Keratinocyte (primary cell): ENCODE measurements around the gene IL19. TPM values are rescaled to one million over a fixed set of nuclear protein-coding genes. Genes with fewer than 3 reads are reported as not detected.

Experiments
- DNase-seq: peaks from one replicate; pipeline ENCODE4 v3.0.0-alpha.2; 2011; ENCODE audit warnings: low read depth, missing footprints, low spot score
- FAIRE-seq: peaks from 2 replicates; lab custom pipeline; 2011; peaks lifted over from hg19 to GRCh38; lab: Jason Lieb, UNC
- H2AFZ ChIP-seq: 2 replicates; pipeline ENCODE4 v1.6.0; 2012; ENCODE audit warnings: low read length, control low read depth, inconsistent platforms; ENCODE audit not compliant: control insufficient read depth
- H3K27ac ChIP-seq: 2 replicates; pipeline ENCODE4 v1.5.1; 2011; ENCODE audit warnings: low read length; ENCODE audit not compliant: control insufficient read depth, insufficient read depth
- H3K27me3 ChIP-seq: 3 replicates; pipeline ENCODE4 v1.6.0; 2011; ENCODE audit warnings: low read length; ENCODE audit not compliant: control insufficient read depth, insufficient read depth; ENCODE audit errors: extremely low read depth
- H3K36me3 ChIP-seq, 2 experiments: 2 replicates in 1 of 2; 3 replicates in 1 of 2; pipeline ENCODE4 v1.5.1; 2011; ENCODE audit warnings: low read length in 2 of 2, mild to moderate bottlenecking in 1 of 2; ENCODE audit not compliant: control insufficient read depth in 2 of 2, insufficient read depth in 2 of 2; ENCODE audit errors: extremely low read depth in 1 of 2
- H3K4me1 ChIP-seq: 3 replicates; pipeline ENCODE4 v1.5.1; 2011; ENCODE audit warnings: low read length; ENCODE audit not compliant: control insufficient read depth, insufficient read depth; ENCODE audit errors: extremely low read depth
- H3K4me2 ChIP-seq: 3 replicates; pipeline ENCODE4 v1.6.0; 2011; ENCODE audit warnings: low read depth, low read length; ENCODE audit not compliant: control insufficient read depth, insufficient read depth; ENCODE audit errors: extremely low read depth
- H3K4me3 ChIP-seq, 3 experiments: fragments of 200-600 bp in 1 of 3; sonication (generic) in 1 of 3; 2 replicates in 2 of 3; 3 replicates in 1 of 3; pipeline ENCODE4 v1.5.1; 2011 to 2016; ENCODE audit warnings: low read length in 3 of 3, mild to moderate bottlenecking in 3 of 3, control low read depth in 2 of 3, inconsistent platforms in 1 of 3, low read depth in 1 of 3, mixed read lengths in 1 of 3, mixed run types in 1 of 3, moderate library complexity in 1 of 3; ENCODE audit not compliant: control insufficient read depth in 2 of 3, insufficient read depth in 2 of 3; ENCODE audit errors: extremely low read depth in 1 of 3
- H3K79me2 ChIP-seq: 2 replicates; pipeline ENCODE4 v1.6.0; 2012; ENCODE audit warnings: low read length; ENCODE audit not compliant: control insufficient read depth, insufficient read depth
- H3K9ac ChIP-seq: 3 replicates; pipeline ENCODE4 v1.6.0; 2011; ENCODE audit warnings: low read length; ENCODE audit not compliant: control insufficient read depth, insufficient read depth; ENCODE audit errors: extremely low read depth
- H3K9me1 ChIP-seq: 3 replicates; pipeline ENCODE4 v1.6.0; 2011; ENCODE audit warnings: low read length; ENCODE audit not compliant: control insufficient read depth, insufficient read depth; ENCODE audit errors: extremely low read depth
- H3K9me3 ChIP-seq: 2 replicates; pipeline ENCODE4 v1.5.1; 2012; ENCODE audit warnings: low read depth, low read length; ENCODE audit not compliant: control insufficient read depth
- H4K20me1 ChIP-seq: 3 replicates; pipeline ENCODE4 v1.6.0; 2011; ENCODE audit warnings: low read length; ENCODE audit not compliant: control insufficient read depth, insufficient read depth; ENCODE audit errors: extremely low read depth
- EZH2 ChIP-seq: IDR thresholded peaks from one replicate; pipeline ENCODE4 v1.6.1; 2012; ENCODE audit warnings: inconsistent platforms, mild to moderate bottlenecking, low read length, moderate library complexity
- dilution Hi-C: fragments of 300-500 bp; cut with MboI; formaldehyde crosslinking; loops from one replicate; pipeline ENCODE4 v1.7.0; 2020; ENCODE audit warnings: low sequenced_read_pairs; ENCODE audit not compliant: extremely low pct_ligation_motif_present
- polyA plus RNA-seq, 5 experiments: library from polyadenylated mRNA; depleted of rRNA in 3 of 5; stranded (reverse) in 3 of 5; stranded (forward) in 1 of 5; unstranded in 1 of 5; fragments of >200 nt; gene quantifications; 1 replicate in 1 of 5; 2 replicates in 3 of 5; 3 replicates in 1 of 5; pipeline versions ENCODE4 v1.2.1 to v1.2.3, GENCODE V29; 2011 to 2012; ENCODE audit warnings: missing spikeins in 2 of 5, low read depth in 1 of 5, low replicate concordance in 1 of 5
- TF ChIP-seq, protein P1 (sequence below), 3 experiments: IDR thresholded peaks in 1 of 3; conservative IDR thresholded peaks in 1 of 3; optimal IDR thresholded peaks in 1 of 3; 2 replicates in 2 of 3; 3 replicates in 1 of 3; pipeline versions ENCODE3 to v1.5.1; 2011; ENCODE audit warnings: low read length in 3 of 3, mild to moderate bottlenecking in 3 of 3, moderate library complexity in 2 of 3, control low read depth in 1 of 3, inconsistent platforms in 1 of 3; ENCODE audit not compliant: insufficient read depth in 2 of 3; ENCODE audit errors: extremely low read depth in 1 of 3

The IL19 gene
- polyA plus RNA-seq, 1 donor (not counting 4 experiments of a cell fraction or from before 2014, with no cell fraction given), result not detected

DNA sequence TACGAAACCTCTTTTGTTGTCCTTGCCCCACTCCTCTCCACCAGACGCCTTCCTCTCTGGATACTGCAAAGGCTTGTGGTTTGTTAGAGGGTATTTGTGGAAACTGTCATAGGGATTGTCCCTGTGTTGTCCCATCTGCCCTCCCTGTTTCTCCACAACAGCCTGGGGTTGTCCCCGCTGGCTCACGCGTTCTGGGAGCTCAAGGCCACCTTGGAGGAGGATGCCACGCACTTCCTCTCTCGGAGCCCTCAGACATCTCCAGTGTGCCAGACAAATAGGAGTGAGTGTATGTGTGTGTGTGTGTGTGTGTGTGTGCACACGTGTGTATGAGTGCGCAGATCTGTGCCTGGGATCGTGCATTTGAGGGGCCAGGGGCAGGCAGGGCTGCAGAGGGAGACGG is 37.6 kb upstream of the IL19 start:
- Histone ChIP-seq H3K79me2 (peaks cover 9% of the 10 kb centered on the region), H3K4me1 (no peaks in the 10 kb centered on the region), H4K20me1 (peaks cover 5% of the 10 kb centered on the region), H3K9me1 (no peaks in the 10 kb centered on the region), H3K27me3 (no peaks in the 10 kb centered on the region), H3K27ac (no peak overlapping the region), H3K36me3 (peaks cover 39 to 44% of the 10 kb centered on the region in 2 experiments), H3K9ac (no peak overlapping the region), H3K4me2 (no peak overlapping the region), H3K4me3 (no peak overlapping the region), H2AFZ (no peak overlapping the region), H3K9me3 (no peaks in the 10 kb centered on the region)
- TF ChIP-seq, protein P1, sequence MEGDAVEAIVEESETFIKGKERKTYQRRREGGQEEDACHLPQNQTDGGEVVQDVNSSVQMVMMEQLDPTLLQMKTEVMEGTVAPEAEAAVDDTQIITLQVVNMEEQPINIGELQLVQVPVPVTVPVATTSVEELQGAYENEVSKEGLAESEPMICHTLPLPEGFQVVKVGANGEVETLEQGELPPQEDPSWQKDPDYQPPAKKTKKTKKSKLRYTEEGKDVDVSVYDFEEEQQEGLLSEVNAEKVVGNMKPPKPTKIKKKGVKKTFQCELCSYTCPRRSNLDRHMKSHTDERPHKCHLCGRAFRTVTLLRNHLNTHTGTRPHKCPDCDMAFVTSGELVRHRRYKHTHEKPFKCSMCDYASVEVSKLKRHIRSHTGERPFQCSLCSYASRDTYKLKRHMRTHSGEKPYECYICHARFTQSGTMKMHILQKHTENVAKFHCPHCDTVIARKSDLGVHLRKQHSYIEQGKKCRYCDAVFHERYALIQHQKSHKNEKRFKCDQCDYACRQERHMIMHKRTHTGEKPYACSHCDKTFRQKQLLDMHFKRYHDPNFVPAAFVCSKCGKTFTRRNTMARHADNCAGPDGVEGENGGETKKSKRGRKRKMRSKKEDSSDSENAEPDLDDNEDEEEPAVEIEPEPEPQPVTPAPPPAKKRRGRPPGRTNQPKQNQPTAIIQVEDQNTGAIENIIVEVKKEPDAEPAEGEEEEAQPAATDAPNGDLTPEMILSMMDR (optimal IDR thresholded peaks at IDR 0.05 in 1 of 3, IDR thresholded peaks at IDR 0.05 in 1 of 3, conservative IDR thresholded peaks at IDR 0.05 in 1 of 3; ENCODE audit: extremely low read depth in 1 of 3, insufficient read depth in 2 of 3, low read length in 3 of 3), result no peak
- no peak for TF ChIP-seq EZH2
- DNase-seq (no peak), FAIRE-seq (no peak)
- dilution Hi-C loops, result no loop called here

DNA sequence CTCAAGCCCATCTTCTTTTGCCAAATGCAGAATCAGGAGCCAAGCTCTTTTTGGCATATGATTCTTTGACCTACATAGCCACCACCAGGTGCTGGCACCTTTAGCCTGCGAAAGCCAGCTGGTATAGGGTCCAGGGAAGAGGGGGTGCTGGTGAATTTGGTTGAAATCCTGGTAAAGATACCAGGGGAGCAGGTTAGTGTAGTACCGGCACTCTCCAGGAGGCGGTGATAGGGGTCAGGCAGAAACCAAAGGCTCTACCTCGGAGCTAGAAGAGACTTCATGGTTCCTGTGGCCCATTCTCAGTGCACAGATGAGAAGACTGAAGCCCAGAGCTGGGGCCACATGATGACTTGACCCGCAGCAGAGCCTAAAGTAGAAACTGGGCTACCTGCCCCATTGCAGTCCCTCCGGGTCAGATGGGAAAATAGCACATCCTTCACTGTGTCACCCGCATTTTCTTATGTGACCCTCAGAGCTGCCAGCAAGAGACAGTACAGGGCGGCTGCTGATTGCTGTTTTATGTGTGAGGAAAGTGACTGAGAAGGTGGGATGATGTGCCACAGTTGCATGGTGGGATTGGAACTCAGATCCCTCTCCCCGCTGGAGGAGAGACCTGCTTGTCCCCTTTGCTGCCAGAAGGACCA is 36.0 kb upstream of the IL19 start:
- DNase-seq (no peak), FAIRE-seq (no peak)
- Histone ChIP-seq H3K27me3 (no peaks in the 10 kb centered on the region), H4K20me1 (no peaks in the 10 kb centered on the region), H3K4me2 (no peak overlapping the region), H3K27ac (no peak overlapping the region), H3K4me3 (no peak overlapping the region), H3K79me2 (no peaks in the 10 kb centered on the region), H2AFZ (no peak overlapping the region), H3K9me1 (no peaks in the 10 kb centered on the region), H3K36me3 (peaks cover 28 to 40% of the 10 kb centered on the region in 2 experiments), H3K9ac (no peak overlapping the region), H3K9me3 (no peaks in the 10 kb centered on the region), H3K4me1 (peaks cover 8% of the 10 kb centered on the region)
- dilution Hi-C loops, result no loop called here
- TF ChIP-seq, protein P1 (optimal IDR thresholded peaks at IDR 0.05 in 1 of 3, IDR thresholded peaks at IDR 0.05 in 1 of 3, conservative IDR thresholded peaks at IDR 0.05 in 1 of 3; ENCODE audit: extremely low read depth in 1 of 3, insufficient read depth in 2 of 3, low read length in 3 of 3), result peak; percentile 78 to 87 (median 81)
- no peak for TF ChIP-seq EZH2
